Activated naive CD8-positive, alpha-beta T cell treated with anti-CD3 and anti-CD28 coated beads, Interleukin-2, amount 10 ng/mL, durations not matched to agents 7 days and 5 days (primary cell): ENCODE measurements around the gene HOXC10. TPM values are rescaled to one million over a fixed set of nuclear protein-coding genes. Genes with fewer than 3 reads are reported as not detected.
A peak's percentile ranks its signal among the peaks of the same experiment; 100 is the strongest.

ENCODE experiments used
- ATAC-seq: fragments of 150-1000 bp; cut with Tn5 transposase; one replicate; pipeline ENCODE4 v1.10.0; 2021; ENCODE audit warnings: low read depth, moderate library complexity
- POLR2A ChIA-PET: fragments of 350-600 bp; sonication (Branson Sonifier 250); formaldehyde crosslinking; loops from one replicate; lab custom pipeline; 2021; ENCODE audit warnings: antibody characterized with exemption; lab: Charles Lee
- DNase-seq: peaks from one replicate; pipeline ENCODE4 v3.0.0; 2021
- H3K27ac Mint-ChIP-seq: one replicate; pipeline ENCODE4 v1.8.0; 2022; ENCODE audit warnings: mild to moderate bottlenecking, mixed read lengths
- H3K27me3 Mint-ChIP-seq: one replicate; pipeline ENCODE4 v1.8.0; 2022; ENCODE audit warnings: mild to moderate bottlenecking, moderate library complexity, mixed read lengths
- H3K36me3 Mint-ChIP-seq: one replicate; pipeline ENCODE4 v1.8.0; 2021; ENCODE audit warnings: mild to moderate bottlenecking, mixed read lengths
- H3K4me1 Mint-ChIP-seq: one replicate; pipeline ENCODE4 v1.8.0; 2021; ENCODE audit warnings: mixed read lengths
- H3K4me3 Mint-ChIP-seq: one replicate; pipeline ENCODE4 v1.8.0; 2022; ENCODE audit warnings: mild to moderate bottlenecking, moderate library complexity, mixed read lengths
- H3K9me3 Mint-ChIP-seq: one replicate; pipeline ENCODE4 v1.8.0; 2021; ENCODE audit warnings: mixed read lengths
- total RNA-seq, 2 experiments: library from RNA; stranded (reverse); gene quantifications; one replicate each; pipeline ENCODE4 v1.2.3, GENCODE V29; 2021

Gene HOXC10
- total RNA-seq, 2 experiments from 2014 or later = not detected

GRCh38 chr12:53954694-53955035, 30.3 kb upstream of the HOXC10 start, which contains the start of gene HOXC12:
TSS of gene HOXC12 (plus strand) at chr12:53954903. CDS start at chr12:53954930, 27 bp downstream.
- Mint-ChIP-seq H3K4me3 (no peak within 1 kb of the TSS), H3K27me3 (peaks cover 95% of the 10 kb centered on the region), H3K4me1 (peaks cover 5% of the 10 kb centered on the region), H3K27ac (peak within 1 kb of the TSS; percentile 55), H3K36me3 (no peaks in the 10 kb centered on the region), H3K9me3 (no peaks in the 10 kb centered on the region)
- POLR2A ChIA-PET = no interaction called here
- DNase-seq (no peak), ATAC-seq (no peak)

GRCh38 chr12:53955036-53955775, 29.7 kb upstream of the HOXC10 start:
- DNase-seq (peak; percentile 38), ATAC-seq (no peak)
- Mint-ChIP-seq H3K36me3 (no peaks in the 10 kb centered on the region), H3K4me3 (no peak overlapping the region), H3K27ac (peak overlapping the region; percentile 55), H3K27me3 (peaks cover 95% of the 10 kb centered on the region), H3K4me1 (peaks cover 5% of the 10 kb centered on the region), H3K9me3 (no peaks in the 10 kb centered on the region)
- POLR2A ChIA-PET = no interaction called here

- peak overlapping the region; percentile 8 for H3K4me3 Mint-ChIP-seq
- no peaks in the 10 kb centered on the region for H3K9me3 Mint-ChIP-seq
- H3K27ac Mint-ChIP-seq = peak overlapping the region; percentile 55
- DNase-seq (no peak), ATAC-seq (no peak)
- peaks cover 5% of the 10 kb centered on the region for H3K4me1 Mint-ChIP-seq
- POLR2A ChIA-PET = no interaction called here
- H3K36me3 Mint-ChIP-seq = no peaks in the 10 kb centered on the region
- peaks cover 95% of the 10 kb centered on the region for H3K27me3 Mint-ChIP-seq
These were observed 29.1 kb upstream of the HOXC10 start for GRCh38 chr12:53955776-53956250.

GRCh38 chr12:53956251-53956887, 28.6 kb upstream of the HOXC10 start:
- peaks cover 90% of the 10 kb centered on the region for H3K27me3 Mint-ChIP-seq
- POLR2A ChIA-PET = no interaction called here
- H3K4me3 Mint-ChIP-seq = peak overlapping the region; percentile 8
- DNase-seq (peak; percentile 27), ATAC-seq (no peak)
- H3K9me3 Mint-ChIP-seq = no peaks in the 10 kb centered on the region
- H3K36me3 Mint-ChIP-seq = no peaks in the 10 kb centered on the region
- H3K27ac Mint-ChIP-seq = peak overlapping the region; percentile 55
- H3K4me1 Mint-ChIP-seq = peaks cover 5% of the 10 kb centered on the region

GRCh38 chr12:53956914-53957536, 27.9 kb upstream of the HOXC10 start:
- ATAC-seq (no peak), DNase-seq (no peak)
- Mint-ChIP-seq H3K36me3 (no peaks in the 10 kb centered on the region), H3K4me3 (no peak overlapping the region), H3K27ac (peak overlapping the region; percentile 35), H3K27me3 (peaks cover 90% of the 10 kb centered on the region), H3K9me3 (no peaks in the 10 kb centered on the region), H3K4me1 (peaks cover 5% of the 10 kb centered on the region)
- POLR2A ChIA-PET = no interaction called here

DNA sequence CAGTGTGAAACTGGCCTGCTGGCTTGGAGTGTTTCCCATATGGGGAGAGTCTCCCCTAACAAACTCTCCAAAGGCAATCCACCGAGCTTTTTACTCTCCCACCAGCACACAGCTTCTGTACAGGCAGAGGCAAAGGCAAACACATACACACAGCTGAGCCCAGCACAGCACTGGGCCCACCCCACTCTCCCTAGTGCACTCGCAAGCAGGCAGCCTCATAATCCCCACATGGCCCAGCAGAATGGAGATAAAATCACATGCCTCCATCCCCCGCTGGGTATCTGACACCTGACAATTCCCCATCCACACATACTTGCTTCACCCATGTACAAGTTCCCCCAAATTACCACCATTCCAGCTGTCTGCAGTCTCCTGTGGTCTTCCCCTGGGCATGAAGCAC, 26.8 kb upstream of the HOXC10 start:
- POLR2A ChIA-PET = no interaction called here
- no peak for ATAC-seq
- peaks cover 88% of the 10 kb centered on the region for H3K27me3 Mint-ChIP-seq
- no peak overlapping the region for H3K27ac Mint-ChIP-seq
- DNase-seq = no peak
- no peaks in the 10 kb centered on the region for H3K36me3 Mint-ChIP-seq
- no peaks in the 10 kb centered on the region for H3K9me3 Mint-ChIP-seq
- H3K4me3 Mint-ChIP-seq = no peak overlapping the region
- H3K4me1 Mint-ChIP-seq = peaks cover 5% of the 10 kb centered on the region

DNA sequence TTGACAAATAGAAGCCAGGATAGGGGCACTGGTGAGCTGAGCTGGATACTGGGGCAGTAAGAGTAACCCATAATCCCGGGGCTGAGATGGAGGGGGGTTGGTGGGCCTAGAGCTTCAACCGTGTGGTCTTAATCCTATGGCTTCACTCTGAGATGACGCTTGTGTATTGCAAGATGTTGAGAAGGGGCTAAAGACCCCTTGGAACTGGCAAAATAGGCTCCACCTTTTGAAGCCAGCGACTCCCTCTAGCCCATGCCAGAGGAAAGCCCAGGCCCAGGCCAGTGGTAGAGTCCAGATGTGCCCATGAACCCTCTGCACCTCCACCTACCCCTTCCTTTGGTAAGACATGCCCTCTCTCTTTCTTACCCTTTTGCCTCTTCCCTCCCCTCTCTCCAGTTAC, 25.6 kb upstream of the HOXC10 start:
- Mint-ChIP-seq H3K27me3 (peaks cover 87% of the 10 kb centered on the region), H3K4me3 (no peak overlapping the region), H3K27ac (no peak overlapping the region), H3K9me3 (no peaks in the 10 kb centered on the region), H3K36me3 (no peaks in the 10 kb centered on the region), H3K4me1 (peaks cover 3% of the 10 kb centered on the region)
- DNase-seq = no peak
- ATAC-seq = no peak
- POLR2A ChIA-PET = no interaction called here

- ATAC-seq (no peak), DNase-seq (no peak)
- POLR2A ChIA-PET = no interaction called here
- no peaks in the 10 kb centered on the region for H3K9me3 Mint-ChIP-seq
- H3K4me1 Mint-ChIP-seq = peaks cover 7% of the 10 kb centered on the region
- H3K4me3 Mint-ChIP-seq = peak overlapping the region; percentile 4
- peak overlapping the region; percentile 20 for H3K27ac Mint-ChIP-seq
- no peaks in the 10 kb centered on the region for H3K36me3 Mint-ChIP-seq
- H3K27me3 Mint-ChIP-seq = peaks cover 91% of the 10 kb centered on the region
These were observed 24.5 kb upstream of the HOXC10 start for GRCh38 chr12:53960187-53961024.

- no peak overlapping the region for H3K4me3 Mint-ChIP-seq
- no peaks in the 10 kb centered on the region for H3K9me3 Mint-ChIP-seq
- no peak overlapping the region for H3K27ac Mint-ChIP-seq
- ATAC-seq (no peak), DNase-seq (peak; percentile 42)
- H3K4me1 Mint-ChIP-seq = peaks cover 8% of the 10 kb centered on the region
- H3K36me3 Mint-ChIP-seq = peaks cover 2% of the 10 kb centered on the region
- POLR2A ChIA-PET = no interaction called here
- peaks cover 91% of the 10 kb centered on the region for H3K27me3 Mint-ChIP-seq
These were observed 23.8 kb upstream of the HOXC10 start for GRCh38 chr12:53961025-53961761.

GRCh38 chr12:53963005-53963404, 21.9 kb upstream of the HOXC10 start:
- POLR2A ChIA-PET = interaction anchor here (0.6 kb wide), 1 partner anchor 69 kb away, joined by 4 read pairs; no protein-coding TSS in a partner anchor
- no peak overlapping the region for H3K27ac Mint-ChIP-seq

GRCh38 chr12:53963434-53964314, 21.3 kb upstream of the HOXC10 start:
- Mint-ChIP-seq H3K27ac (no peak overlapping the region), H3K9me3 (no peaks in the 10 kb centered on the region), H3K27me3 (peaks cover 91% of the 10 kb centered on the region), H3K4me1 (peaks cover 14% of the 10 kb centered on the region), H3K36me3 (peaks cover 2% of the 10 kb centered on the region), H3K4me3 (no peak overlapping the region)
- ATAC-seq (no peak), DNase-seq (no peak)
- POLR2A ChIA-PET = no interaction called here

More at GRCh38 chr12:53963005-53963404, 21.9 kb upstream of the HOXC10 start:
- Mint-ChIP-seq H3K4me1 (peaks cover 14% of the 10 kb centered on the region), H3K27me3 (peaks cover 91% of the 10 kb centered on the region), H3K4me3 (no peak overlapping the region), H3K9me3 (no peaks in the 10 kb centered on the region), H3K36me3 (peaks cover 2% of the 10 kb centered on the region)
- ATAC-seq (no peak), DNase-seq (no peak)

DNA sequence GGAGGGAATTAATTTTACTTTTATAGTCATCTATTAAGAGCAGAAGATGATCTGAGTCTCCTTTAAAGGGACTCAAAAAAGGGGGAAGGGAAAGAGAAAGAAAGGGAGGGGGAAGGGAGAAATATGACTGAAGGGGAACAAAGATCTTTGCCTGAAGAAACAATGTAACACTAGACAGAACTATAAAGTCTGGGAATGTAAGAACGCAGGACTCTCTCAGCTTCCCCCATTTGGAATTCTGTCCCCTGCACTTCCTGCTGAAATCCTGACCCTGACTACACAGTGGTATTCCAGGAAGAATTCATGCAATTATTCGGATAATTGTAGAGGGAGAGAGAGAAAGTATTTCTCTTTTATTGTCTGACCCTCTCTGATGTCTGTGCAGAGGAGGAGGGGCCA, 20.6 kb upstream of the HOXC10 start:
- no peak for ATAC-seq
- POLR2A ChIA-PET = no interaction called here
- Mint-ChIP-seq H3K36me3 (peaks cover 2% of the 10 kb centered on the region), H3K27ac (no peak overlapping the region), H3K4me1 (peaks cover 14% of the 10 kb centered on the region), H3K9me3 (no peaks in the 10 kb centered on the region), H3K4me3 (no peak overlapping the region), H3K27me3 (peaks cover 92% of the 10 kb centered on the region)
- no peak for DNase-seq
